H7 (cell line): ENCODE measurements around the gene SEPHS2. TPM values are rescaled to one million over a fixed set of nuclear protein-coding genes. Genes with fewer than 3 reads are reported as not detected.
"Not testable (repeated sequence)": the region's sequence is repeated elsewhere in the genome, so short reads cannot be mapped to it uniquely, and the experiment has no call there.

ENCODE experiments used
- DNase-seq: peaks from one replicate; pipeline ENCODE4 v3.0.0; 2012
- H3K27me3 ChIP-seq: 2 replicates; pipeline ENCODE4 v1.6.0; 2011; ENCODE audit warnings: mild to moderate bottlenecking, low read length; ENCODE audit not compliant: control insufficient read depth, insufficient read depth
- H3K36me3 ChIP-seq: replicated peaks from 2 replicates; pipeline ENCODE4 v1.5.1; 2011; ENCODE audit warnings: low read length; ENCODE audit not compliant: control insufficient read depth, insufficient read depth
- H3K4me3 ChIP-seq: 2 replicates; pipeline ENCODE4 v1.5.1; 2011; ENCODE audit warnings: low read depth, mild to moderate bottlenecking, control low read depth, low read length, moderate library complexity; ENCODE audit not compliant: insufficient read depth
- total RNA-seq: library from RNA; depleted of rRNA; stranded (reverse); fragments of >200 nt; shearing (Covaris generic); gene quantifications from 2 replicates; pipeline ENCODE4 v1.2.3, GENCODE V29; 2014

The SEPHS2 gene
- total RNA-seq, 1 experiment from 2014 or later, result 9.8 TPM

- no peaks in the 10 kb centered on the region; the same call in 1 of the 2 replicates for H3K27me3 ChIP-seq
- no peak for DNase-seq
- H3K4me3 ChIP-seq, result peak overlapping the region; percentile 82
- H3K36me3 ChIP-seq, result peaks cover 8% of the 10 kb centered on the region
Observed at GRCh38 chr16:30406795-30407101, 38.9 kb downstream of the SEPHS2 start.

DNA sequence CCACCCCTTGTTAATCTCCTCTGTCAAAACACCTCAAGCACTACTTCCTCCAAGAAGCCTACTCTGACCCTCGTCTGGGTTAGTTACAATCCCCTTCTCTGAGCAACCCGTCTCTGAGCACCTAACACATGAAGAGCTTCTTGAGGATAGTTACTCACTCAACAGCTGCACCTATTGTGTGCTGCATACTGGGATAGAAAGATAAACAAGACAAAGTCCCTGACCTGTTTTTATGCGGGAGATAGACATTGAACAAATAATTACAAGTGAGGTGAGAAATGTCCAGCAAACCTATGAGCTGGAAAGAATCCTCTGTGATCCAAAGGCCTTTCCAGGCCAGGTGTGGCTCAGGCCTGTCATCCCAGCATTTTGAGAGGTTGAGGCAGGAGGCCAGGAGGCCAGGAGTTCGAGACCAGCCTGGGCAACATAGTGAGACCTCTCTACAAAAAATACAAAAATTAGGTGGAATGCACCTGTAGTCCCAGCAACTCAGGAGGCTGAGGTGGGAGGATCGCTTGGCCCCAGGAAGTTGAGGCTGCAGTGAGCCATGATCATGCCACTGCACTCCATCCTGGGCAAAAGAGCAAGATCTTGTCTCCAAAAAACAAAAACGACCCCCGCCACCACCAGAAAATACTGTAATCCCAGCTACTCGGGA lies 43.8 kb downstream of the SEPHS2 start:
- no peaks in the 10 kb centered on the region; the same call in 1 of the 2 replicates for H3K27me3 ChIP-seq
- peaks cover 8% of the 10 kb centered on the region for H3K36me3 ChIP-seq
- DNase-seq, result no peak
- no peak overlapping the region for H3K4me3 ChIP-seq

- Histone ChIP-seq H3K27me3 (no peaks in the 10 kb centered on the region), H3K4me3 (peak overlapping the region; percentile 59), H3K36me3 (peaks cover 8% of the 10 kb centered on the region)
- peak; percentile 46 for DNase-seq
Observed at GRCh38 chr16:30399435-30400186, 46.1 kb downstream of the SEPHS2 start.

GRCh38 chr16:30398661-30399434 lies 46.8 kb downstream of the SEPHS2 start:
- peak; percentile 67 for DNase-seq
- Histone ChIP-seq H3K27me3 (no peaks in the 10 kb centered on the region), H3K4me3 (no peak overlapping the region), H3K36me3 (peaks cover 8% of the 10 kb centered on the region)

GRCh38 chr16:30397776-30398660 lies 47.7 kb downstream of the SEPHS2 start:
- Histone ChIP-seq H3K36me3 (peaks cover 8% of the 10 kb centered on the region), H3K4me3 (no peak overlapping the region), H3K27me3 (no peaks in the 10 kb centered on the region)
- no peak for DNase-seq

DNA sequence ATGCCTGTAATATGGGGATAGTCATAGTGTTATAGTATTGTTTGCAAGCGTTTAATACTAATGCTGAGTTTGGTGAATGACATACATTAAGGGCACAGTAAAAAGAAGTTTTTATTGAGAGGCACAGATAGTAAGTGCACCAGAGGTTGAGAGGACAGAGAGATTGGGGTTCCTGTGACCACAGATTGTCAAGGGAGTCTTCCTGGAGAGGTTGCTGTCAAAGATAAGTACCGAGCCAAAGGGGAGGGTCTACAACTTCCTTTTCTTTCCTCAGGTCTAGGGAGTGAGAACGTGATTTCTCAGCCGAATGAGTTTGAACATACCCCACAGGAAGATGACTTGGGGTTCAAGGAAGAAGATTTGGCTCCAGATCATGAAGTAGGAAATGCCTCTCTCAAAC lies 48.6 kb downstream of the SEPHS2 start:
- Histone ChIP-seq H3K4me3 (no peak overlapping the region), H3K27me3 (no peaks in the 10 kb centered on the region)

DNA sequence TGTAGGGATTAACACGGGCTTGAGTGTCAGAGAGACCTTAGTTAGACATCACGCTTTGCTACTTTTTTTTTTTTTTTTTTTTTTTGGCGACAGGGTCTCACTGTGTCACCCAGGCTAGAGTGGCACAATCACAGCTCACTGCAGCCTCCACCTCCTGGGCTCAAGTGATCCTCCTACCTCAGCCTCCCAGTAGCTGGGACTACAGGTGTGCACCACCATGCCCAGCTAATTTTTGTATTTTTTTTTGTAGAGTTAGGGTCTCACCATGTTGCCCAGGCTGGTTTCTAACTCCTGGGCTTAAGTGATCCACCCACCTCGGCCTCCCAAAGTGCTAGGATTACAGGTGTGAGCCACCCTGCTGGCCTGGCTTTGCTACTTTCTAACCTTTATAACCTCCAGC lies 49.0 kb downstream of the SEPHS2 start:
- not testable (repeated sequence) for DNase-seq, H3K36me3 ChIP-seq, H3K4me3 ChIP-seq, H3K27me3 ChIP-seq

More for the DNA sequence above, 48.6 kb downstream of the SEPHS2 start:
- H3K36me3 ChIP-seq, result peaks cover 8% of the 10 kb centered on the region
- DNase-seq, result no peak

DNA sequence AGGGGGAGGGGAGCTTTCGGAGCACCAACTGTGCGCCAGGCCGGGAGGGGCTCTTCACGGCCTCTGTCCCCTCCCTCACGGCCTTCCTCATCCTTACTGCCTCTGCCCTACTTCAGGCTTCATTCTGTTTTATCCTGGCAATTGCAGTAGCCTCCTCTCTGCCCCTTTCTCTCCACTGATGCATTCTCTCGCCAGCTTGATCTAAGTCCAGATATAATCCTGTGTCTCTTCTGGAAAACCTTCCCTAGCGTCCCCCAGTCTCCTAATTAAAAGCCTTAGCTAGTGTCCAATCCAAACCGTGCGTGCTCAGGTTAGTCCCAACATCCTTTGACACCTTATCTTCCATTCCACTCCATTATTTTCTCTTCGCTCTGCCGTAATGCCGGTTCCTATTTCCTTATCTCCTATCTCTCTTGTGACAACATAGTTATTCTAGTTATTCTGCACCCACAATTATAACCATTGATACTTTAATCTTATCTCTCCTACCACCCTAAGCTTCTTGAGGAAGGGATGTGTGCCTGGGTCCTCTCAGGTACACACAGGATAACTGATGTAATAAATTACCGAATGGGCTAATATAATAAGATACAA lies 49.6 kb downstream of the SEPHS2 start:
- H3K4me3 ChIP-seq, result peak overlapping the region; percentile 93
- DNase-seq, result no peak
- H3K36me3 ChIP-seq, result peaks cover 8% of the 10 kb centered on the region
- no peaks in the 10 kb centered on the region for H3K27me3 ChIP-seq

- peak; percentile 95 for DNase-seq
- H3K4me3 ChIP-seq, result peak within 1 kb of the TSS; percentile 93
- peaks cover 8% of the 10 kb centered on the region for H3K36me3 ChIP-seq
- H3K27me3 ChIP-seq, result no peaks in the 10 kb centered on the region
Observed at GRCh38 chr16:30395155-30395991, 50.3 kb downstream of the SEPHS2 start, which contains the start of gene ZNF48. Gene ZNF48 (plus strand): TSS chr16:30395420. CDS start chr16:30395795, 375 bp downstream.

DNA sequence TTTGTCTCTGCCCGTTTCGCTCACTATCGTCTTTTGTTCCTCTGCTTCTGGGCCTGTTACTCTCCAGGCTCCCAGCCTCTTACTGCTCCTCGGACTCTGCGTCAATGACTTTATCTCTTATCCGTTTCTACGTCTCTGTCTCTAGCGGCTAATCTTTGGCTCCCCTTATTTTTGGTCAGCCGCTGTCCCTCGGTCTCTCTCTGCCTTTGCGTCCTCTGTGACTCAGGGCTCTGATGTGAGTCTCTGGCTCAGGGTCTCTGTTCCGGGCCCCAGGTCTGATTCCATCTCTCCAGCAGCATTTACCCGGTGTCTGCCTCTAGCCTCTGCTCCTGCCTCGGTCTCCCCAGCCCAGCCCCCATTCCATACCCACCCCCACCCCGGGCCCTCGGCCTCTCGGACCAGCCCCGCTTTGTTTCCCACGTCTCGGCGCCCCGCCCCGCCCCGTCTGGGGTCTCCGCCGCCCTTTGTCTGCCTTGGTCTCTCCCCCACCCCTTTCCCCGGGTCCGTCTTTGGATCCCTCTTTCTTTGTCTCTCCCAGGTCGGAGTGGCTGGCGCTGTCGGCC lies 51.0 kb downstream of the SEPHS2 start:
- peak overlapping the region; percentile 93 for H3K4me3 ChIP-seq
- peak; percentile 96 for DNase-seq
- H3K27me3 ChIP-seq, result no peaks in the 10 kb centered on the region
- H3K36me3 ChIP-seq, result peaks cover 8% of the 10 kb centered on the region
